ENCODE measurements around the gene DRG2. TPM values are rescaled to one million over a fixed set of nuclear protein-coding genes. Genes with fewer than 3 reads are reported as not detected.

DRG2 gene
- polyA plus RNA-seq, 3 donors = 39.2 to 45.3 (median 41.5) TPM

DNA sequence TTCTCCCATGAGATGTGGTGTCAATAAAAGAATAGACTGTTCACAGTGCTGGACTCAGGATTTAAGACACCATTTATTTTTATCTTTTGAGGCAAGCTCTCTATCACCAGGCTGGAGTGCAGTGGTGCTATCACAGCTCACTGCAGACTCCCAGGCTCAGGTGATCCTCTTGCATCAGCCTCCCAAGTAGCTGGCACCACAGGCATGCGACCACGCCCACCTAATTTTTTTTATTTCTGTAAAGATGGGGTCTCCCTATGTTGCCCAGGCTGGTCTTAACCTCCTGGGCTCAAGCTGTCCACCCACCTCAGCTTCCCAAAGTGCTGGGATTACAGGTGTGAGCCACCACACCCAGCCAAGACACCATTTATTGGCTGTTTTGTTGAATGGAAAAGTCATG, 18.6 kb upstream of the DRG2 start:
- no peak for DNase-seq

DNA sequence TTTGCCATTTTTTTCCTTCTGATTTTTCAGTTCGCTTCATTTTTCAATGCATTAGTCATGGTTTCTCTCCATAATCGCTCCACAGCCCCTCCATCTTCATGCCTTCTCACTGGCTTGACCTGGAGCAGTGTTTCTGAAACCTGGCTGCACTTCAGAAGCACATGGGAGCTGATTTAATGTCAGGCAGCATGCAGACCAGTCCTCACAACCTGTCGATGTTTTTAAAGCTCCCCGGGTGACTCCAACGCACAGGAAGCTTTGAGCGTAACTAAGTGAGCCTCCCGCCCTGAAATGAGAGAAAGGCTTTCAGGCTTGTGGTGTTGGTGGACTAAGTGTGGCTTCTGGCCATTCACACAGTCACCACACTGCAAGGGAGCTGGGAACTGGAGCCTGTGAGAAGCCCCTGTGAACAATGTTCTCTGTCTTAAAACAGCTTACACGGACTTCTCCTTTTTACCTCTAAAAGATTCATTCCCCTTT, 16.8 kb upstream of the DRG2 start:
- DNase-seq = peak; percentile 64

DNA sequence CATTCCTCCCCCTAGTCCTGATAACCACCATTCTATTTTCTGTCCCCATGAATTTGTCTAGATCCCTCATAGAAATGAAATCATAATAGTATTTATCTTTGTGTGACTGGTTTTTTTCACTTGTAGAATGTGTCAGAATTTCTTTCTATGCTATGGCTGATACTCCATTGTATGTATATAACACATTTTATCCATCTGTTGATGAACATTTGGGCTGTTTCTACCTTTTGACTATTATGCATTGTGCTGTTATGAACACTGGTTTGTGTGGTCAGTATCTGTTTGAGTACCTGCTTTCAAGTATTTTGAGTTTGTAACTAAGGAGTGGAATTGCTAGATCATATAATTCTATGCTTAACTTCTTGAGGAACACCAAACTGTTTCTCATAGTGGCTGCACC, 16.0 kb upstream of the DRG2 start:
- no peak for DNase-seq

DNA sequence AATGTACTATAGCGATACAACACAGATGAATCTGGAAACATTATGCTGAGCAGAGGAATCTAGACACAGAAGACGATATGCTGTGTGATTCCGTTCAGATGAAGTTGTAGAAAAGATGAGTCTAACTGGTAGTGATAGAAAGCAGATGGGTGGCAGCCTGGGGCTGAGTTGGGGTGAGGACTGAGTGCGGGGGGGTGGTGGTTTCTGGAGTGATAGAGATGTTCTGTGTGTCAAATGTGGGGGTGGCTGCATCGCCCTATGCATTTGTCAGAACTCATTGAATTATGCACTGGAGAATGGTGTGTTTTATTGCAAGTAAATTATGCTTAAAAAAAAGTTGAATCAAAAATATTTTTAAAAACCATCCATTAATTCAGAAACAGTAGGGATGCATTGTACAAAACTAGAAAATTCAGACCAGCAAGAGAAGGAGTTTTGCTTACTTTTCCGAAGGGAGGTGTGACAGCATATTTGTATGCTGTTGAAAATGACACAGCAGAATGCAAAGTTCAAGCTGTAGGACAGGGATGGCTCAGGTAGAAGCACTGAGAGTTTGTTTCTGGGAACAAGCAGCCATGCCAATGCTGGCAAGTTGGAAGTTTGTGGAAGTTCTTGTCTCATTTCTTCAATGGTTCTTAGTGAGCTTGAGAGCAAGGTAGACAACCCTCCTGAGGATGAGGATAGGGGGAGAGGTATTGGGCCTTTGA, 13.0 kb upstream of the DRG2 start:
- no peak for DNase-seq

DNA sequence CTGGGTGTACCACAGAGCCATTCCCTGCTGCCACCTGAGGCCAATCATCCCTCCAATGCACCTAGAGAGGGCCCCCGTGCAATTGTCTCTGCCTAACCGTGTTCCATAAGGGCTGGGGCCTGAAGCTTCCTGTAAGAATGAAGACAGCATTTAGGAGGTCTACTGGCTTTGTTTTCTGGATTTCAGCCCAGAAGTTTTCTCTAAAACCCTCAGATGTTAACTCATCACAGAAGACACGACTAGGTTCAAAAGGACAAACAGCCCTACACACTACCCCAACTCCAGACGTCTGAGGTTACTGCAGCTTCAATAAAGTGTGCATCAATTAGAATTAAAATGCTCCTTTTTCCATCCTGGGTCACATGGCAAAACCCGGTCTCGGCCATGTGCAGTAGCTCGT, 10.8 kb upstream of the DRG2 start:
- no peak for DNase-seq

DNA sequence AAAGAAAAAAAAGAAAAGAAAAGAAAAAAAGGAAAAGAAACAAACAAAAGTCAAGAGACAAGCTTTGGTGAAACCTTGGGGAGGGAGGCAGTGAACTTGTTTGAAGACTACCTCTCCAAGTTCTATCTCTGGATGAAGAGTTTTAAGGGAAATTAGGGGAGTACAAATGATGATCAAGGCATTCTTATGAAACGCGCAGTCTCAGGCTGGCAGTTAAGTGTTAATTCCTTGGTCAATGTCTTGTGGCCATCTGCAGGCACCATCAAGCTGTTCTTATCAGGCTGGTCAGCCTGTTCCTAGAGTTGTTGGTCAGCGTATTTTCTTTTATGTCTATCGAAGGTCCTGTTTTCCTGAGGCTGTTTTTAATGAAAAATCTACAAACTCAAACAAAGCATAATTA, 8.2 kb upstream of the DRG2 start:
- no peak for DNase-seq

DNA sequence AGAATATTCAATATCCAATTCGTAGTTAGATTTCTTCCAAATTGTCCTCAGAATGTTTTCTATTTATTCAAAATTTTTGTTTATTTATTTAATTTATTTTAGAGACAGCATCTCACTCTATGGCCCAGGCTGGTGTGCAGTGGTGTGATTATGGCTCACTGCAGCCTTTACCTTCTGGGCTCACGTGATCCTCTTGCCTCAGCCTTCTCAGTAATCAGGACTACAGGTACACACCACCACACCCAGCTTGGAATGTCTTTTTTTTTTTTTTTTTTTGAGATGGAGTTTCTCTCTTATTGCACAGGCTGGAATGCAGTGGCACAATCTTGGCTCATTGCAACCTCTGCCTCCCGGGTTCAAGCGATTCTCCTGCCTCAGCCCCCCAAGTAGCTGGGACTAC, 3.5 kb upstream of the DRG2 start:
- DNase-seq = no peak

DNA sequence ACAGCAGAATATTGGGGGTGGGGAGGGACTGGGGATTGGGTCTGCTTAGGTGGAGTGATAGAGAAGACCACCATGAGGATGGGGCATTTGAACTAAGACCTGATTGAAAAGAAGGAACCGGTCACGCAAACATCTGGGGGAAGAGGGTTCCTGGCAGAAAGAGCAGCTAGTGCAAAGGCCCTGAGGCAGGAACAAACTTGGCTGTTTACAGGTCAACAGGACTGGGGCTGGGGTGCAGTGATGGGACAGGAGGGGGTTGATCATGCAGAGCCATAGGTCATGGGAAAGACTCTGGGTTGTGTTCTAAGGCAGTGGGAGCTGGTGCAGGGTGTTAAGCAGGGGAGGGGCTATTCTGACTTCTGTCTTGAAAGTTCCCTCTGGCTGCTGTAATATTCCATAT, 1.9 kb downstream of the DRG2 start:
- no peak for DNase-seq

DNA sequence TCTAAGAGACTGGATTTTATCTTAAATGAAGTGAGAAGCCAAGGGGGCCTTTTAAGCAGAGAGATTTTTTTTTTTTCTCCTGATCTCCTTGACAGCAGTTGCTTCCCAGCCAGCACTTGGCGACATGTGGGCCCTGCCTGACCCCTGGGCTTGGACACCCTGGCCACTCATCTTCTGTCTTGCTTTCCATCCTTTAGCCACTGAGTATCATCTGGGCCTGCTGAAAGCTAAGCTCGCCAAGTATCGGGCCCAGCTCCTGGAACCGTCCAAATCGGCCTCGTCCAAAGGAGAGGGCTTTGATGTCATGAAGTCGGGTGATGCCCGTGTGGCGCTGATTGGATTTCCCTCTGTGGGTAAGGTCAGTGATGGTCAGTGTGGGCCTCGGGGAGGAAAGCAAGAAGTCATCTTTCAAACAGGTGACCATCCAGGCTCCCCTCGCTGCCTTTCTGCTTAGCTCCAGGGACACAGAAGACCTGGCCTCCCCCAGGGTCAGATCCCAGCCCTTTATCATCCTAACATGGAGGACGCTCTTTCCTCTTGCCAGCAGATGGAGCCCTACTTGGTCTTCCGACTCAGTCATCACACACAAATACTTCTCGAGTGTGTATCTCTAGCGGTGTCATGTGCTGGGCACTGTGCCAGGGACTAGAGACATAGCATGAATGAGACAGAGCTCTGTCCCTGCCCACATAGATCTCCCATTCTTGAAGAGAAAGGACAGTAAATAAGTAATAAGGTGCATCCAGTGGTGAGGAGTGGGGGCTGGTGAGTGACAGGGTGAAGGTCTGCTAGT, 6.1 kb downstream of the DRG2 start:
- DNase-seq = no peak

DNA sequence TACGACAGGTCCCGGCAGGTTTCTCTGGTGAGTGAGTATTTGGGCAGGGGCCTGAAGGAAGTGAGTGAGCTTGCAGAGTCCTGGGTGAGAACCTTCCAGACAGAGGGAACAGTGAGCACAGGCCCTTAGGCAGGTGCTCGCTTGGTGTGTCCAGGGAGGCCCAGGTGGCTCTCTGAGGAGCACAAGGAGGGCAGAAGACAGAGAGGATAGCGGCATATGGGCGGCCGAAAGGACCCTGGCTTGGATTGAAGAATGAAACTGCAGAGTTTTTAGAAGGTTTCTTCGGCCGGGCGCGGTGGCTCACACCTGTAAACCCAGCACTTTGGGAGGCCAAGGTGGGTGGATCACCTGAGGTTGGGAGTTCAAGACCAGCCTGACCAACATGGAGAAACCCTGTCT, 6.7 kb downstream of the DRG2 start:
- DNase-seq = no peak

DNA sequence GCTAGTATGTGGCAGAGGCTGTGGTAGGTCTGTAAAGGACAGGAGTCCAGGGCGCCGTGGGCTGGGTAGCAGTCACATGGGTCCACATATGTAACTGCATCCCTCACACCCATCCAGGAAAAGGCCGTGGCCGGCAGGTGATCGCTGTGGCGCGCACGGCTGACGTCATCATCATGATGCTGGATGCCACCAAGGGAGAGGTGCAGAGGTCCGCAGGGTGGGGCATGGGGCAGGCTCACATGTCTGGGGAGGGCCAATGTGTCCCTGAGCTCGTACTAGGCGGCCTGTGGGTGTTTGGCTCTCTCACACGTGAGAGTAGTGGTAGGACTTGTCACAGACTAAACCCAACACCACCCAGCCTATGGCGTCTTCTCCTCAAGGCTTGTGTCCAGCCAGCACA, 11.8 kb downstream of the DRG2 start:
- DNase-seq = no peak

DNA sequence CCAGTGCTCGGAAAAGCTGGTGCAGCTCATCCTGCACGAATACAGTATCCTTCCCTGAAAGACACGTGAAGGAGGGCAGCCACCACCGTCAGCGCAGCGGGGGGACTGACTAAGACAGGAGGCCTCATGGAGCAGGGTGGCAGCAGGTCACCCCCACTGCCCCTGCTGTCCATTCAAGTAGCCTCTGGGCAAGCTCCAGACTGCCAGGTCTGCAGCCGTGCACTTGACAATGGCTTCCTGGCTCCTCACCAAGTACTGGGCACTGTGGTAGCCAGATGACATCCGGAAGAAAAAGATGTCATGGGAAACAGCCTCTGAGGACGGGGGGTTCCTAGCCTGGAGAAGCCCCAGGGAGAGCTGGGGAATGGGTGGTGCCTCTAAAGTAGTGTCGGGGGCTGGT, 12.9 kb downstream of the DRG2 start:
- no peak for DNase-seq

DNA sequence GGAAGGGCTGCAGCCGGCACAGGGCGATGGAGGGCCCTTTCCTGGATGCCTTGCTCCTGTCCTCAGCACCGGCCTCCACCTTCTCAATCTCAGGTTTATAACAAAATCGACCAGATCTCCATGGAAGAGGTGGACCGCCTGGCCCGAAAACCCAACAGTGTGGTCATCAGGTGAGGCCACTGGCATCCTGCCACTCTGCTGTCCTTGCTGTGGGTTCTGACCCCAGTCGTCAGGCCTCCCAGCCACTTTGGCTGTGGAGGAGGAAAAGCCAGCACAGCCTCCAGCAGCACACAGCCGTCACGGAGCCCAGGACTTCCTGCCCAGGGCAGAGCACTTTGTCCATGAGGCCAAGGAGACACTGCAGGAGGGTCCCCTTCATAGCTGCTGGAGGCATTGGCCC, 14.1 kb downstream of the DRG2 start:
- DNase-seq = no peak

DNA sequence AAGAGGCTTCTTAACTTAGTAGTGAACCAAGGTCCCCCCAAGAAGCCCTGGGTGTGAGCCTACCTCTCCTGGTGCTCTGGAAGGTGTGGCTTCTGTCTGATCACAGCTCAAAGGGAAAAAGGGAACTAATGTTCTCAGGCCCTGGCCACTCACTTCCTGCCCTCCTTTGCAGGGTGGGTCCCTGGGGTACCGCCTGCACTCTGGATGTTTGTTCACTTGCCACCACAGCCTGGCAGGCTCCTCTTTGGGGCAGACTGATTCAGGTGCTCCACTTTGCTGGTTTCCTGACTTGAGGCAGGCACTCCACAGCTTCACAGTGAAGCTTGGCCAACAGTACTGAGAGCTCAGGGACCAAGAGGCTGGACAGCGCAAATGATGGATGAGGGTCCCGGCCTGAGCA, 14.9 kb downstream of the DRG2 start:
- no peak for DNase-seq

DNA sequence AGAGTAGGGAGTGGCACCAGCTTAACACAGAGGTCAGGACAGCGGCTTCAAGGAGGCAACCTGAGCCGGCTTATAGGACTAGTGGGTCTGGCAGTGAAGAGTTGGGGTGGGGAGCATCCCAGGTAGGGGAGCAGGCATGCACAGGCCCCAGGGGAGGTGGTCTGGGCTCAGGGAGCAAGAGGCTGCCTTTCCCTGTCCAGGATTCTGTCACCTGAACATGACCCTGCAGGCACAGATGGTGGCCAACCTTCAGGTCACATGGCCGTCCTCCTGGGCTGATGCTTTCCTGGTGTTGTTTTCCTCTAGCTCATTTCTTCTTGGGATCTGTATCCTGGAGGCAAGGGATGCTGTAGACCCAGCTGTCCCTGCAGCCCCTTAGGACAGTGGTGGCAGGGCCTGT, 17.3 kb downstream of the DRG2 start:
- no peak for DNase-seq

DNA sequence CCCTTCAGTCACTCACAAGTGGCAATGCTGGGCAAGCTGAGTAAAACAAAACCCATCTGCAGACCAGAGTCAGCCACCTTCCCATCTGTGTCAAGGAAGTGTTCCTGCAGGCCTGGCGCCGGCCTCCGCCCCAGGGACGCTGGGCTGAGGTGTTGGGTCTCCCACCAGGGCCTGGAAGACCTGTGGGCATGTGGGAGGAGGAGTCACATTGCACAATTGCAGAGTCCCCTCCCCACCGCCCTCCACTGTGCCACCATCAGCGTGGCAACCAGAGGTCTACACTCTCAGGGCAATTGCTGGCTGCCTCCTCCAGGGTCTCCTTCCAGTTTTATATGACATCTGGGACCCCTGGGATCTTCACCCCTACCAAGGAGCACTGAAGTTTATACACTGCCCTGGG, 17.8 kb downstream of the DRG2 start:
- no peak for DNase-seq

DNA sequence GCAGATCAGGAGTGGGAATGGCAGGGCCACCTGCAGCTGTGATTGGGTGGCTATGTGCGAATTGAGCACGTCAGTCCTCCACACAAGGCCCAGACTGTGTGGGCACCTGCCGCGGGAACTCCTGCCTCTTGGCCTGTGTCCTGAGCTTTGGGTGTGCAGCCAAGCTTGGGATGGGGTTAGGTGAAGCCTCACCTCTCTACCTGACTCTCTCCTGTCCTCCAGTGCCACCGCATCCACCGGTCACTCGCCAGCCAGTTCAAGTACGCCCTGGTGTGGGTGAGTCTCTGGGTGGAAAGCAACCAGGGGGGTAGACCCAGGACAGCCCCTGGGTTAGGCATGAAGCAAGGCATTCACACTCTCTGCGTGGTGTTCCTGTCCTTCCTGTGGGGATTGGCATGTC, 18.5 kb downstream of the DRG2 start:
- DNase-seq = no peak

DNA sequence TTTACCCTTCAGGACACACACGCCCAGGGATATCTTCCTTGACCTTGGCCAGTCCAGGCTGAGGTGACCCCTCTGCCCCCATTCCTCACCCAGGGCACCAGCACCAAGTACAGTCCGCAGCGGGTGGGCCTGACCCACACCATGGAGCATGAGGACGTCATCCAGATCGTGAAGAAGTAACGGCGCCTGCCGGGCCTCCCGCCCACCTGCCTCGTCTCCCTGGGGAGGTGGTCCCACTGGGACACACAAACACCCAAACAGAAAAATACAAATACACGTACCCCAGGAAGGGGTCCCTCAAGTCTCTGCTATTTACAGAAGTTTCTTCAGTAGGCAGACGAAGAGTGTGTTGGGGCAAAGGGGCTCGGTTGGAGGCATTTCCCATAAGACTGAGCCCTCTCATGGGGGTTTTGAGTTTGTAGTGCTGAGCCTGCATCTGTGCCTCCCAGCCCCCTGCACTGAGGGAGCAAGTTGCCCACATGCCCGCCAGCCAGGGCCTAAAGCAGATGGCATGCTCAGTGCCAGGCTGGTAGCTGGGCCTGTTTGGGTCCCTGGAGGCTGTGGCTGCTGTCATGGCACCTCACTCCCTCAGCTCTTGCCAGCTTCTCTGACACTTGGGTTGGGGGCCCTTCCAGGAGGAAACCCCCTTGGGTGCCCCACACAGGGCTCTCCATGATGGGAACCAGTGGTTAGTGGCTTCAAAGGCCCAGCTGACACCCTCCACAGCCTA, 19.5 kb downstream of the DRG2 start:
- DNase-seq = no peak

DNA sequence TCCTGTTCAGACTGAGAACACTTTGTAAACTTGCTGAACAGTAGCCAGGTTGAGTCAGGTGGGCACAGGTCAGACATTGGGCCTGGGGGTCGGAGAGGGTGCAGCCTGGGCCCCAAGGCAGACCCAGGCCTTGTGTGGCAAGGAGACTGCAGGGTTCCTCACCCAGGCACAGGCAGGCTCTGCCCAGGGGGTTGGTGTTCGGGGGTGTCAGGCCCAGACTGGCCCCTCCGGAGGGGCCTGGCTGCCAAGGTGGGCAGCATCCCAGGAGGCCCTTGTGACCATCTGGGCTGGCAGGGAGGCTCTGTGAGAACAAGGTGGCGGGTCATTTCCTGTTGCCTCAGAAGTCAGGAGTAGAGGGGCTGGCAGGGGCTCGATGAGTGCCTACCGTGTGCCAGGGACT, 20.2 kb downstream of the DRG2 start:
- DNase-seq = no peak

DNA sequence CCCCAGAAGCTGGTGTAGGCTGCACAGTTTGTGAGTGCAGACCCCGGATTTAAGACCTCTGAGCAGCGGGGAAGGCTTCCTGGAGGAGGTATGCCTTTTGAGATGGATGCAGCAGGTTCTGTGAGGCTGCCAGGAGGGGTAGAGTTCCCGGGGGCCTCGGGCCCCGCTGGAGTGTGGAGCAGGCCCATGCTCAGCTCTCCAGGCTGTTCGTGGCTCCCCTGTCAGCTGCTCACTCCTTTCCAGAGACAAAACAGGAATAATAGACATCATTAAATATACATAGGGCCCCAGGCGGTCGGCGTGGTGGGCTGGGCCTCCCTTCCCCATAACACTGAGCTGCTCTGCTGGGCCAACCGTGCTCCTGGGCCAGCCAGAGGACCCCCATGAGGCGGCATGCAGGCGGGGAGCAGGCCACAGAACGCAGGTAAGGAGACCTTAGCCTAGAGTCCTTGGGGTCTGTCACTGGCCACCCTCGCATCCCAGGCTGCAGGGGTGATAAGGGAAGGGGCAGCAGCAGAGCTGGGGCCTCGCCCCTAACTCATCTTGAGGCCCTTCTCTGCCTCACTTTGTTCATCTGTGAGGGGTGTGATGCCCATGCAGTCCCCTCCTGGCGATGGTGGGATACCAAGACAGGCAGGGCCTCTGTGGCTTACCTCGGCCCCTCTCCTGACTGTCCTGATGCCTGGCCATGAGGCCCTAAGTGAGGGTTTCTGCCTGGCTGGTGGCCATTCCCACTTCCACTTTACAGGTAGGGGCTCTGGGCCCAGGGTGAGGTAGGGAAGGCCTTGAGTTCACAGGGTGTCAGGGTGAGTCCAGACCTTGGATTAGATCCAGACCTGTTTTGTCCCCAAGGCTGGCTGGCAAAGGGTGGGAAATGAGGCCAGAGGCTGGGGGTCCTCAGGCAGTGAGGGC, 20.9 kb downstream of the DRG2 start, which contains the start of gene MYO15A:
MYO15A (plus strand) TSS at position 356 of the 912 bp plus-strand sequence. CDS start 10,045 bp downstream, outside the sequence.
- DNase-seq = no peak

DNA sequence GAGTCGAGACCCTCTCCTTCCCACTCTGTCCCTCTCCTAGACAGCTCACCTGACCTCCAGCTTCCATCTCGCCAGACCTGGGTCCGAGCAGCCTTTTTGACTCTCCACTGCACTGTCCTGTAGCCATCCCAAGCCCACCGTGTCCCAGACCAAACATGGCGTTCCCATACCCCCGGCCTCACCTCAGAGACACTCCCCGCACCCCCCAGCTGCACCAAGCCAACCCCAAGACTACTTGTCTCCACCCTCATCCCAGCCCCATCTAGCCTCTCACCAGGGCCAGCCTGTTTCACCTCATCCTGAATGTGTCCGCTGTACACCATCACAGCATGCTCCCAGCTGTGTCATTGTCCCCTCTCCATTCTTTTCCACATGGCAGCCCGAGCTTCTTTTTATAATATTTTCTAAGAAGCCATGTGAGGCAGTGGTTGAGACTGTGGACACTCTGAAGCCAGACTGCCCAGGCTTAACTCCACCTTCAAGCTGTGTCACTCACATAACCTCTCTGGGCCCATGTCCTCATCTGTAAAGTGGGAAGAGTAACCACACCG, 22.3 kb downstream of the DRG2 start:
- DNase-seq = no peak
